Thoracic aorta (tissue), 2 donors: ENCODE data around the gene KITLG. TPM values are rescaled to one million over a fixed set of nuclear protein-coding genes. Genes with fewer than 3 reads are reported as not detected.
"Not testable (repeated sequence)": the region's sequence is repeated elsewhere in the genome, so short reads cannot be mapped to it uniquely, and the experiment has no call there.

ENCODE experiments used
- ATAC-seq: fragments of 150-250 bp; one replicate; pipeline ENCODE4 v1.8.0; 2017; ENCODE audit warnings: low read depth; ENCODE audit not compliant: insufficient number of reproducible peaks, low FRiP score
- DNase-seq: peaks from one replicate; pipeline ENCODE4 v3.0.0-alpha.2; 2020; ENCODE audit warnings: low spot score
- H3K27ac ChIP-seq, 2 donors: fragments of 200-600 bp; sonication (generic); 1 replicate in 1 of 2; 2 replicates in 1 of 2; pipeline ENCODE4 v1.5.1; 2016; ENCODE audit warnings: mild to moderate bottlenecking in 2 of 2, moderate library complexity in 2 of 2
- H3K27me3 ChIP-seq: fragments of 200-600 bp; sonication (generic); replicated peaks from 2 replicates; pipeline ENCODE4 v1.6.0; 2016; ENCODE audit warnings: mild to moderate bottlenecking; ENCODE audit not compliant: insufficient read depth
- H3K36me3 ChIP-seq: fragments of 200-600 bp; sonication (generic); one replicate; pipeline ENCODE4 v1.5.1; 2016
- H3K4me1 ChIP-seq, 2 donors: fragments of 200-600 bp; sonication (generic); 1 replicate in 1 of 2; 2 replicates in 1 of 2; pipeline versions ENCODE4 v1.5.1 to v1.6.0; 2016; ENCODE audit warnings: low read depth in 2 of 2, mild to moderate bottlenecking in 1 of 2; ENCODE audit not compliant: control insufficient read depth in 1 of 2
- H3K4me3 ChIP-seq: fragments of 200-600 bp; sonication (generic); 2 replicates; pipeline ENCODE4 v1.5.1; 2016; ENCODE audit warnings: mild to moderate bottlenecking
- H3K9me3 ChIP-seq: fragments of 200-600 bp; sonication (generic); 2 replicates; pipeline ENCODE4 v1.5.1; 2016
- CTCF ChIP-seq: fragments of 200-600 bp; sonication (generic); IDR thresholded peaks from one replicate; pipeline ENCODE4 v1.5.1; 2019; ENCODE audit warnings: antibody characterized with exemption
- total RNA-seq, 2 donors: library from RNA; depleted of rRNA; stranded (reverse); fragments of >200 nt; gene quantifications; one replicate each; pipeline versions ENCODE4 v1.1.0 to v1.2.3, GENCODE V29; 2016

The KITLG gene
- total RNA-seq, 2 donors from 2014 or later = 19.4 to 29.9 TPM

GRCh38 chr12:88553941-88554658, 26.2 kb downstream of the KITLG start:
- TF ChIP-seq CTCF = no peak
- no peak for ATAC-seq

GRCh38 chr12:88552610-88553079, 27.6 kb downstream of the KITLG start:
- DNase-seq = no peak
- TF ChIP-seq CTCF = no peak
- no peaks in the 10 kb centered on the region for H3K9me3 ChIP-seq
- no peak overlapping the region for H3K27ac ChIP-seq
- H3K27me3 ChIP-seq = no peaks in the 10 kb centered on the region
- no peak overlapping the region for H3K4me3 ChIP-seq
- no peak for ATAC-seq
- peaks cover 16 to 31% of the 10 kb centered on the region in 2 donors for H3K4me1 ChIP-seq
- H3K36me3 ChIP-seq = no peaks in the 10 kb centered on the region

More at GRCh38 chr12:88553941-88554658, 26.2 kb downstream of the KITLG start:
- H3K4me3 ChIP-seq = no peak overlapping the region
- H3K27ac ChIP-seq = no peak overlapping the region
- no peaks in the 10 kb centered on the region for H3K36me3 ChIP-seq
- DNase-seq = no peak
- no peaks in the 10 kb centered on the region for H3K9me3 ChIP-seq
- peaks cover 16 to 31% of the 10 kb centered on the region in 2 donors for H3K4me1 ChIP-seq
- H3K27me3 ChIP-seq = no peaks in the 10 kb centered on the region

- Histone ChIP-seq H3K27me3 (no peaks in the 10 kb centered on the region), H3K9me3 (no peaks in the 10 kb centered on the region), H3K4me1 (peaks cover 25 to 39% of the 10 kb centered on the region in 2 donors), H3K4me3 (no peak overlapping the region), H3K36me3 (no peaks in the 10 kb centered on the region), H3K27ac (no peak overlapping the region)
- TF ChIP-seq CTCF = no peak
- ATAC-seq (no peak), DNase-seq (no peak)
Observed at GRCh38 chr12:88549929-88550328, 30.3 kb downstream of the KITLG start.

DNA sequence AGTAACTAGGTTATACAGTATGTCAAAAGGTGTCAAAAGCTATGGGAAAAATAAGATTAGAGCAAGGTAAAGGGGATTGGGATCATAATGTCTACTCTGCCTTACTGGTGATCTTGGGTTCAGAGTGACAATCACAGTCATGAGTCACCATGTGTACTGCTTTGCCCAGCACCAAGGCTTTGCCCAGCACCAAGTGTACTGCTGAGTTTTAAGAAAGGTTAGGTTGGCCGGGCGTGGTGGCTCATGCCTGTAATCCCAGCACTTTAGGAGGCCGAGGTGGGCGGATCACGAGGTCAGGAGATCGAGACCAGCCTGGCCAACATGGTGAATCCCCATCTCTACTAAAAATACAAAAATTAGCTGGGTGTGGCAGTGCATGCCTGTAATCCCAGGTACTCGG, 32.3 kb downstream of the KITLG start:
- not testable (repeated sequence) for H3K27me3 ChIP-seq, H3K4me3 ChIP-seq, ATAC-seq, H3K36me3 ChIP-seq, DNase-seq, H3K9me3 ChIP-seq, H3K27ac ChIP-seq
- H3K4me1 ChIP-seq = peaks cover 17 to 21% of the 10 kb centered on the region in 2 donors

DNA sequence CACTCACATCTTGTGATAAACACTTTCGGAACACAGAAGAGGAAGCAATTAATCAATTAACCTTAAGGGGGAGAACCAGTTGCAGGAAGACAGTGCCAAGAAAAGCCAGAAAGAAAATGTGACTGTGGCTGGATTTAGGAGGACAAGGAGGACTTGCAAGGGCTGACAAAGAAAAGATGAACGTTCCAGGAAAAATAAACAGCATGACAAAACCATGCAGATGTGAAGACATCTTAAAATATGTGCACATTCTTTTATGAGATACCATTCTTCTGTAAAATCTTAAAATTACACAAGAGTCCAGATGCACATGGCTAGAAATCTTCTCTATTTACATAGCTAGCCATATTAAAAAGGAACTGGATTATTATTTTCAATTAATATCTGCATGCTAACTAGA, 33.4 kb downstream of the KITLG start:
- Histone ChIP-seq H3K27me3 (no peaks in the 10 kb centered on the region), H3K4me3 (no peak overlapping the region), H3K27ac (no peak overlapping the region), H3K4me1 (peaks cover 9 to 10% of the 10 kb centered on the region in 2 donors), H3K36me3 (no peaks in the 10 kb centered on the region), H3K9me3 (no peaks in the 10 kb centered on the region)
- DNase-seq (no peak), ATAC-seq (no peak)
- TF ChIP-seq CTCF = no peak

DNA sequence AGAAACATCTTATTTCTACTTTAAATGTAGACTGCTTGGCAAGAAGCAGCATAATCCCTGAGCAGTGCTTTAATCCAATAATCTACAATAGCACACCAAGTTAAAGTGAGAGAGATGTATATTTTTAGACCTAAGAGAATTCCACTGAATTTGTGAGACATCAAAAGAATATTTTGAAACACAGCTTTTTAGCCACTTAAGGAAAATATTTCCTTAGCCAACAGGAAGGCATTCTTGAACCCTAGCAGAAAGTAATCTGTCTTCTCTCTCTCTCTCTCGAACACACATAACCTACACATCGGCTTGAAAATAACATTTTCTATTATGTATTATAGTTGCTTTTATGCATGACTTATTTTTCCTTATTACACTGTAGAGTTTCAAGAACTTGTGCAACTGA, 34.0 kb downstream of the KITLG start:
- TF ChIP-seq CTCF = no peak
- no peak for ATAC-seq
- H3K27me3 ChIP-seq = no peaks in the 10 kb centered on the region
- DNase-seq = no peak
- H3K4me3 ChIP-seq = no peak overlapping the region
- H3K9me3 ChIP-seq = no peaks in the 10 kb centered on the region
- no peak overlapping the region for H3K27ac ChIP-seq
- no peaks in the 10 kb centered on the region for H3K36me3 ChIP-seq
- H3K4me1 ChIP-seq = peaks cover 7 to 9% of the 10 kb centered on the region in 2 donors
